HL-60 (cell line): ENCODE measurements around the gene ANXA11.

Experiments used
- GABPA ChIP-seq: IDR thresholded peaks from 2 replicates; pipeline ENCODE4 v1.6.1; 2012; ENCODE audit warnings: low read depth
- POLR2AphosphoS5 ChIP-seq: IDR thresholded peaks from 2 replicates; pipeline ENCODE4 v1.6.1; 2012; ENCODE audit warnings: low read depth
- SPI1 ChIP-seq: IDR thresholded peaks from 2 replicates; pipeline ENCODE4 v1.6.1; 2012; ENCODE audit warnings: low read depth, mild to moderate bottlenecking, borderline replicate concordance
- TF ChIP-seq, protein P1 (sequence below): IDR thresholded peaks from one replicate; pipeline ENCODE4 v1.5.1; 2011; ENCODE audit warnings: low read length, control low read depth, inconsistent platforms; ENCODE audit not compliant: insufficient read depth
- TF ChIP-seq, protein P2 (sequence below): IDR thresholded peaks from 2 replicates; pipeline ENCODE4 v1.6.1; 2012; ENCODE audit warnings: low read depth; ENCODE audit not compliant: insufficient replicate concordance

DNA sequence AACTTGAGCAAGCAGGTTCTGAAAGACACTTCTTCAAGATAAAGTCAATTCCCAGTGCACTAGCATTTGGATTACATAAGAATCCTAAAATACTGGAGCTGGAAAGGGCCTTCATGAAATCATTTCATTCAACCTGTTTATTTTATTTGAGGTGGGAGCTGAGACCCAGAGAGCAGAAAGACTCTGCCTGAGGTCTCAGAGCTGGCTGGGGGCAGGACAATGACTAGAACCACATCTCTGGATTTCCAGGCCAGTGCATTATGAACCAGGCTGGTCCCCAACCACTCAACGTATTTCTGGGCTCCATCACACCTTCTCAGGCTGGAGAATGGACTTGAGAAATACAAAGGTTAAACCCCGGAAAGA is 8.4 kb downstream of the ANXA11 start:
- TF ChIP-seq, protein P1, sequence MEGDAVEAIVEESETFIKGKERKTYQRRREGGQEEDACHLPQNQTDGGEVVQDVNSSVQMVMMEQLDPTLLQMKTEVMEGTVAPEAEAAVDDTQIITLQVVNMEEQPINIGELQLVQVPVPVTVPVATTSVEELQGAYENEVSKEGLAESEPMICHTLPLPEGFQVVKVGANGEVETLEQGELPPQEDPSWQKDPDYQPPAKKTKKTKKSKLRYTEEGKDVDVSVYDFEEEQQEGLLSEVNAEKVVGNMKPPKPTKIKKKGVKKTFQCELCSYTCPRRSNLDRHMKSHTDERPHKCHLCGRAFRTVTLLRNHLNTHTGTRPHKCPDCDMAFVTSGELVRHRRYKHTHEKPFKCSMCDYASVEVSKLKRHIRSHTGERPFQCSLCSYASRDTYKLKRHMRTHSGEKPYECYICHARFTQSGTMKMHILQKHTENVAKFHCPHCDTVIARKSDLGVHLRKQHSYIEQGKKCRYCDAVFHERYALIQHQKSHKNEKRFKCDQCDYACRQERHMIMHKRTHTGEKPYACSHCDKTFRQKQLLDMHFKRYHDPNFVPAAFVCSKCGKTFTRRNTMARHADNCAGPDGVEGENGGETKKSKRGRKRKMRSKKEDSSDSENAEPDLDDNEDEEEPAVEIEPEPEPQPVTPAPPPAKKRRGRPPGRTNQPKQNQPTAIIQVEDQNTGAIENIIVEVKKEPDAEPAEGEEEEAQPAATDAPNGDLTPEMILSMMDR, result no peak
- TF ChIP-seq, protein P2, sequence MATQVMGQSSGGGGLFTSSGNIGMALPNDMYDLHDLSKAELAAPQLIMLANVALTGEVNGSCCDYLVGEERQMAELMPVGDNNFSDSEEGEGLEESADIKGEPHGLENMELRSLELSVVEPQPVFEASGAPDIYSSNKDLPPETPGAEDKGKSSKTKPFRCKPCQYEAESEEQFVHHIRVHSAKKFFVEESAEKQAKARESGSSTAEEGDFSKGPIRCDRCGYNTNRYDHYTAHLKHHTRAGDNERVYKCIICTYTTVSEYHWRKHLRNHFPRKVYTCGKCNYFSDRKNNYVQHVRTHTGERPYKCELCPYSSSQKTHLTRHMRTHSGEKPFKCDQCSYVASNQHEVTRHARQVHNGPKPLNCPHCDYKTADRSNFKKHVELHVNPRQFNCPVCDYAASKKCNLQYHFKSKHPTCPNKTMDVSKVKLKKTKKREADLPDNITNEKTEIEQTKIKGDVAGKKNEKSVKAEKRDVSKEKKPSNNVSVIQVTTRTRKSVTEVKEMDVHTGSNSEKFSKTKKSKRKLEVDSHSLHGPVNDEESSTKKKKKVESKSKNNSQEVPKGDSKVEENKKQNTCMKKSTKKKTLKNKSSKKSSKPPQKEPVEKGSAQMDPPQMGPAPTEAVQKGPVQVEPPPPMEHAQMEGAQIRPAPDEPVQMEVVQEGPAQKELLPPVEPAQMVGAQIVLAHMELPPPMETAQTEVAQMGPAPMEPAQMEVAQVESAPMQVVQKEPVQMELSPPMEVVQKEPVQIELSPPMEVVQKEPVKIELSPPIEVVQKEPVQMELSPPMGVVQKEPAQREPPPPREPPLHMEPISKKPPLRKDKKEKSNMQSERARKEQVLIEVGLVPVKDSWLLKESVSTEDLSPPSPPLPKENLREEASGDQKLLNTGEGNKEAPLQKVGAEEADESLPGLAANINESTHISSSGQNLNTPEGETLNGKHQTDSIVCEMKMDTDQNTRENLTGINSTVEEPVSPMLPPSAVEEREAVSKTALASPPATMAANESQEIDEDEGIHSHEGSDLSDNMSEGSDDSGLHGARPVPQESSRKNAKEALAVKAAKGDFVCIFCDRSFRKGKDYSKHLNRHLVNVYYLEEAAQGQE, result no peak
- TF ChIP-seq POLR2AphosphoS5, result no peak
- no peak for TF ChIP-seq GABPA
- TF ChIP-seq SPI1, result no peak
